Astrocyte of the cerebellum (primary cell): Measurements from ENCODE around the gene LZIC.

Source experiments
- DNase-seq: peaks from one replicate; pipeline ENCODE4 v3.0.0-alpha.2; 2011; ENCODE audit warnings: low read depth
- H3K4me3 ChIP-seq: 2 replicates; pipeline ENCODE4 v1.5.1; 2011; ENCODE audit warnings: mild to moderate bottlenecking, low read depth, low read length, moderate library complexity
- CTCF ChIP-seq: IDR thresholded peaks from 2 replicates; pipeline ENCODE4 v1.5.1; 2012; ENCODE audit warnings: low read length, low read depth, moderate library complexity, mild to moderate bottlenecking; ENCODE audit errors: missing control alignments
- in situ Hi-C: cut with HindIII; loops from 2 replicates; pipeline ENCODE4 v1.10.0; 2017; ENCODE audit warnings: low sequenced_read_pairs

LZIC gene

DNA sequence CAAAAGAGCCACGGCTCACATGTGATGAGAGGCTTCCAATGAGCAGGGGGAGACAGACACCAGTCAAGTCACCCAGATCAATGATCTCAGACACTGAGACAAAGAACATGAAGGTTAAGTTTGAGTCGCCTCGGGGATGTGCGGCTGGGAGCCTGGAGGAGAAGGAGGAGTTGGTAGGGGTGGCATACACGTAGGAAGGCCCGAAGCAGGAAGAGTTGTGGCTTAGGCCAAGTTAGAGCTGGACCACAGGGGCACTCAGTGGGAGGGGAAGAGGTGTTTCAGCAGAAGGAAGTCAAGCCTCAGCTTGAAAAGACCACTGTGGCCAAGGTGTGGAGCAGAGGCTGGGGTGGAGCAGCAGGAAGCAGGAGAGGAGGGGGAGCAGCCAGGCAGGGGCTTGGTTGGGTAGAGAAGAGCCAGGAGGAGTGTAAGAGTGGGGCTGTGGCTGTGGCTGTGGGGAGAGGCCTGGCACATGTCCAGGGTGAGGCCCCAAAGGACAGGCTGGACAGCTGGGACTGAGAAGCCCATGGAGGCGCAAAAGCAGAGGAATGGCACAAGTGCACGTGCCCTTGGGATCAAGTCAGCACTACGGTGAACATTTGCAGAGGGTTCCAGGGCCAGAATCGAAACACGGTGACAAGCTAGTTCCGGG lies 60.8 kb downstream of the LZIC start:
- in situ Hi-C loops: no loop called here
- no peak for TF ChIP-seq CTCF
- DNase-seq: no peak
- no peak overlapping the region for H3K4me3 ChIP-seq

DNA sequence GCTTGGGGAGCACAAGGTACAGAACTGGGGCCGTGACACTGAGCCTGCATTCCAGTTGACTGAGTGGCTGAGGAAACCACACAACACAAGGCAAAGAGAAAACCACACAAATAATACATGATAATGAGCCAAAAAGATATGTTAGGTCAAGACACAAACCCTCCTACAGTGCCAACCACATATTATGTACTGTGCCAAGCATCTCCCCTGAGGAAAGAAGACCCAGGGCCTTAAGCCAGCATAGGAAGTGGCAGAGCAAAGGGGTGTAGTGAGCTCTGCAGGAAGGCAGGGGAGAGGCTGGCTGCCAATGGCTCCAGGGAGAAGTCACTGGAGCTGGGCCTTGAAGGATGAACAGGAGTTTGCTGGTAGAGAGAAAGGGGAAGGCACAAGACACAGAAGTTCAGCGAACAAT lies 61.3 kb downstream of the LZIC start:
- peak; percentile 61 for DNase-seq
- in situ Hi-C loops: no loop called here
- no peak for TF ChIP-seq CTCF
- H3K4me3 ChIP-seq: no peak overlapping the region
